CD14-positive monocyte (primary cell): ENCODE results near the gene RBMS1. TPM values are rescaled to one million over a fixed set of nuclear protein-coding genes. Genes with fewer than 3 reads are reported as not detected.

Source experiments
- DNase-seq, 3 donors: peaks; one replicate each; pipeline ENCODE4 v3.0.0-alpha.2; 2011 to 2022
- H2AFZ ChIP-seq: 2 replicates; pipeline ENCODE4 v1.6.0; 2012; ENCODE audit warnings: mild to moderate bottlenecking, low read depth, low read length, inconsistent platforms; ENCODE audit not compliant: insufficient read depth, poor library complexity, severe bottlenecking
- H3K27ac ChIP-seq, 2 donors: 1 replicate in 1 of 2; 2 replicates in 1 of 2; pipeline ENCODE4 v1.5.1; 2012 to 2013; ENCODE audit warnings: low read length in 2 of 2, control low read depth in 1 of 2, inconsistent platforms in 1 of 2, low read depth in 1 of 2, mild to moderate bottlenecking in 1 of 2
- H3K27me3 ChIP-seq, 2 donors: one replicate each; pipeline versions ENCODE4 v1.6.0 to v1.6.1; 2011 to 2013; ENCODE audit warnings: low read length in 2 of 2; ENCODE audit not compliant: control insufficient read depth in 2 of 2, insufficient read depth in 2 of 2
- H3K36me3 ChIP-seq, 2 donors: replicated peaks in 1 of 2; 1 replicate in 1 of 2; 2 replicates in 1 of 2; pipeline versions ENCODE4 v1.5.1 to v1.6.1; 2012 to 2013; ENCODE audit warnings: low read length in 2 of 2, control low read depth in 1 of 2, inconsistent platforms in 1 of 2, mild to moderate bottlenecking in 1 of 2; ENCODE audit not compliant: insufficient read depth in 2 of 2, control insufficient read depth in 1 of 2
- H3K4me1 ChIP-seq, 2 donors: 1 replicate in 1 of 2; 2 replicates in 1 of 2; pipeline versions ENCODE4 v1.5.1 to v1.6.1; 2012 to 2013; ENCODE audit warnings: low read length in 2 of 2, control low read depth in 1 of 2, inconsistent platforms in 1 of 2, mild to moderate bottlenecking in 1 of 2, moderate library complexity in 1 of 2; ENCODE audit not compliant: insufficient read depth in 2 of 2, control insufficient read depth in 1 of 2
- H3K4me2 ChIP-seq: replicated peaks from 2 replicates; pipeline ENCODE3; 2012; ENCODE audit warnings: low read length, moderate library complexity, mild to moderate bottlenecking; ENCODE audit not compliant: poor library complexity, severe bottlenecking; ENCODE audit errors: extremely low read depth
- H3K4me3 ChIP-seq, 3 experiments: fragments of 200-600 bp in 1 of 3; sonication (generic) in 1 of 3; replicated peaks in 1 of 3; 1 replicate in 2 of 3; 2 replicates in 1 of 3; pipeline ENCODE4 v1.5.1; 2011 to 2013; ENCODE audit warnings: low read length in 3 of 3, mild to moderate bottlenecking in 3 of 3, control low read depth in 2 of 3, low read depth in 2 of 3, inconsistent platforms in 1 of 3, moderate library complexity in 1 of 3
- H3K79me2 ChIP-seq: 2 replicates; pipeline ENCODE4 v1.6.0; 2012; ENCODE audit warnings: mild to moderate bottlenecking, control low read depth, inconsistent platforms, low read length, moderate library complexity; ENCODE audit not compliant: insufficient read depth
- H3K9ac ChIP-seq: 2 replicates; pipeline ENCODE4 v1.6.0; 2017; ENCODE audit warnings: low read length, mild to moderate bottlenecking; ENCODE audit not compliant: insufficient read depth, poor library complexity, severe bottlenecking
- H3K9me3 ChIP-seq, 2 donors: replicated peaks in 1 of 2; 1 replicate in 1 of 2; 2 replicates in 1 of 2; pipeline versions ENCODE4 v1.5.1 to v1.6.1; 2012 to 2013; ENCODE audit warnings: low read length in 2 of 2, control low read depth in 1 of 2; ENCODE audit not compliant: control insufficient read depth in 1 of 2, insufficient read depth in 1 of 2
- H4K20me1 ChIP-seq: 2 replicates; pipeline ENCODE4 v1.6.0; 2012; ENCODE audit warnings: mild to moderate bottlenecking, low read length, control low read depth, moderate library complexity; ENCODE audit not compliant: insufficient read depth
- H3K27ac Mint-ChIP-seq, 7 donors: one replicate each; pipeline ENCODE4 v1.8.0; 2020; ENCODE audit warnings: mild to moderate bottlenecking in 7 of 7, mixed read lengths in 7 of 7, moderate library complexity in 6 of 7, inconsistent platforms in 2 of 7
- H3K27me3 Mint-ChIP-seq, 3 donors: one replicate each; pipeline ENCODE4 v1.8.0; 2021 to 2022; ENCODE audit warnings: low read depth in 3 of 3, mild to moderate bottlenecking in 3 of 3, mixed read lengths in 3 of 3, moderate library complexity in 3 of 3, inconsistent platforms in 1 of 3
- H3K36me3 Mint-ChIP-seq, 2 donors: one replicate each; pipeline ENCODE4 v1.8.0; 2020; ENCODE audit warnings: mixed read lengths in 2 of 2, inconsistent platforms in 1 of 2, mild to moderate bottlenecking in 1 of 2
- H3K4me1 Mint-ChIP-seq: one replicate; pipeline ENCODE4 v1.8.0; 2020; ENCODE audit warnings: mild to moderate bottlenecking, mixed read lengths
- H3K4me3 Mint-ChIP-seq, 2 donors: one replicate each; pipeline ENCODE4 v1.8.0; 2020; ENCODE audit warnings: mild to moderate bottlenecking in 2 of 2, mixed read lengths in 2 of 2, moderate library complexity in 1 of 2
- H3K9me3 Mint-ChIP-seq, 7 donors: one replicate each; pipeline ENCODE4 v1.8.0; 2020 to 2022; ENCODE audit warnings: mixed read lengths in 7 of 7, mild to moderate bottlenecking in 6 of 7, moderate library complexity in 6 of 7, inconsistent platforms in 2 of 7
- WGBS: methylation state at CpG from one replicate; pipeline ENCODE4 v1.1.5; 2013; ENCODE audit warnings: missing lambda C conversion rate; ENCODE audit not compliant: insufficient coverage; 5-methylcytosine and 5-hydroxymethylcytosine counted together
- intact Hi-C, 2 donors: fragments of 100-400 bp; cut with micrococcal nuclease; formaldehyde crosslinking; loops; one replicate each; pipeline versions ENCODE4 v1.15.0 to v1.15.1; 2023
- polyA plus RNA-seq, 3 donors: library from polyadenylated mRNA; depleted of rRNA in 1 of 3; unstranded in 2 of 3; stranded (reverse) in 1 of 3; fragments of 300-500 nt in 2 of 3; fragments of >200 nt in 1 of 3; fragmentation: Illumina TruSeq in 2 of 3; gene quantifications; 1 replicate in 2 of 3; 2 replicates in 1 of 3; pipeline ENCODE4 v1.2.3, GENCODE V29; 2012 to 2021
- TF ChIP-seq, protein P1 (sequence below): fragments of 200-600 bp; IDR thresholded peaks from one replicate; pipeline ENCODE4 v1.8.0; 2022; ENCODE audit warnings: antibody characterized with exemption, mild to moderate bottlenecking

The RBMS1 gene
- polyA plus RNA-seq, 3 donors = 88.2 to 91.2 (median 89.4) TPM

DNA sequence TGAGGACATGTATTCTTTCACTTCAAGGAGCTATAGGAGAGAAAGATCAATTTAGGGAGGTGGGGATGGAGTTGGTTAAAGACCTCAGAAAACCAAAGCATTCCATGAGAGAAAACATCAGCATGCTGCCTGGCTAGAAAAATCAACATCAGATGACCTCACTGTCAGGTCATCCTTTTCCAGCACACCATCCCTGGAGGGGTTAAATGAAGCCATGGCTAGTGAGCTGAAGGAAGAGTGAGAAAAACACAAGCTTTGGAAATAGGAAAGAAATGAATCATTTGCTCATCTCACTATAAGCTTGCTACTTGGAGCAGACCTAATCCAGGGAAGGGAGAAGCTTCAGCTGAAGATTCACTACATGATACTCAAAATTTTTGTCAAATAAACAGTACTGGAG lies 184.0 kb downstream of the RBMS1 start:
- no peaks in the 10 kb centered on the region for H3K27me3 ChIP-seq
- no peak overlapping the region for H3K27ac ChIP-seq
- no peaks in the 10 kb centered on the region for H3K4me1 ChIP-seq
- H2AFZ ChIP-seq = no peak overlapping the region
- Mint-ChIP-seq H3K9me3 (no peaks in the 10 kb centered on the region), H3K27me3 (no peaks in the 10 kb centered on the region), H3K4me3 (no peak overlapping the region), H3K36me3 (peaks cover 55 to 75% of the 10 kb centered on the region in 2 donors), H3K4me1 (no peaks in the 10 kb centered on the region), H3K27ac (peak overlapping the region in 2 of 7 donors; percentile 46 to 71)
- H3K9me3 ChIP-seq = no peaks in the 10 kb centered on the region
- no peak overlapping the region for H3K9ac ChIP-seq
- peaks cover 20% of the 10 kb centered on the region for H3K79me2 ChIP-seq
- DNase-seq = no peak
- H3K4me2 ChIP-seq = no peak overlapping the region
- H3K4me3 ChIP-seq = no peak overlapping the region
- peaks cover 42 to 89% of the 10 kb centered on the region in 2 donors for H3K36me3 ChIP-seq
- intact Hi-C loops = no loop called here
- peaks cover 78% of the 10 kb centered on the region for H4K20me1 ChIP-seq
- TF ChIP-seq, protein P1, sequence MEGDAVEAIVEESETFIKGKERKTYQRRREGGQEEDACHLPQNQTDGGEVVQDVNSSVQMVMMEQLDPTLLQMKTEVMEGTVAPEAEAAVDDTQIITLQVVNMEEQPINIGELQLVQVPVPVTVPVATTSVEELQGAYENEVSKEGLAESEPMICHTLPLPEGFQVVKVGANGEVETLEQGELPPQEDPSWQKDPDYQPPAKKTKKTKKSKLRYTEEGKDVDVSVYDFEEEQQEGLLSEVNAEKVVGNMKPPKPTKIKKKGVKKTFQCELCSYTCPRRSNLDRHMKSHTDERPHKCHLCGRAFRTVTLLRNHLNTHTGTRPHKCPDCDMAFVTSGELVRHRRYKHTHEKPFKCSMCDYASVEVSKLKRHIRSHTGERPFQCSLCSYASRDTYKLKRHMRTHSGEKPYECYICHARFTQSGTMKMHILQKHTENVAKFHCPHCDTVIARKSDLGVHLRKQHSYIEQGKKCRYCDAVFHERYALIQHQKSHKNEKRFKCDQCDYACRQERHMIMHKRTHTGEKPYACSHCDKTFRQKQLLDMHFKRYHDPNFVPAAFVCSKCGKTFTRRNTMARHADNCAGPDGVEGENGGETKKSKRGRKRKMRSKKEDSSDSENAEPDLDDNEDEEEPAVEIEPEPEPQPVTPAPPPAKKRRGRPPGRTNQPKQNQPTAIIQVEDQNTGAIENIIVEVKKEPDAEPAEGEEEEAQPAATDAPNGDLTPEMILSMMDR = no peak

DNA sequence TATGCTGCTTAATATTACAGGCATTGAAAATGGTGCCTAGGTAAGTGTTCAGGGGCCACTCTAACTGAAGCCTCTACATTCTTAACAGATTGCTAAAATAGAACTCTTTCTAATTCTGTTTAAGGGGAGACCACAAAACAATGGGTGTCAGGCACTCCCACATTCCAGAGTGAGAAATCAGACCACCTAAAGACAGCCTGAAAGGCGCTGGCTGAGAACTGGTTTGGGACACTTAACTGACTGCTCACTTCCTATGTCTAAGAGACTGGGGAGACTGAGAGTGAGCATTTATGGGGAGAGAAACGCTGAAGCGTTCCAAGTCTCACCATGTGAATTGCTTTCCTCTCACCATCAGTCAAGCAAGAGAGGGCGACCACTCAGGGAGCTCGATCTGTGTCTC lies 184.7 kb downstream of the RBMS1 start:
- Histone ChIP-seq H3K9ac (no peak overlapping the region), H3K79me2 (peaks cover 20% of the 10 kb centered on the region), H3K27ac (no peak overlapping the region), H3K36me3 (peaks cover 47 to 88% of the 10 kb centered on the region in 2 donors), H3K9me3 (no peaks in the 10 kb centered on the region), H3K4me3 (no peak overlapping the region), H3K4me1 (no peaks in the 10 kb centered on the region), H3K4me2 (no peak overlapping the region), H3K27me3 (no peaks in the 10 kb centered on the region), H2AFZ (no peak overlapping the region), H4K20me1 (peaks cover 75% of the 10 kb centered on the region)
- DNase-seq = no peak
- intact Hi-C loops = no loop called here
- Mint-ChIP-seq H3K4me1 (no peaks in the 10 kb centered on the region), H3K36me3 (peaks cover 57 to 74% of the 10 kb centered on the region in 2 donors), H3K27me3 (no peaks in the 10 kb centered on the region), H3K9me3 (no peaks in the 10 kb centered on the region), H3K4me3 (no peak overlapping the region), H3K27ac (peak overlapping the region in 2 of 7 donors; percentile 46 to 71)
- TF ChIP-seq, protein P1 = no peak
- WGBS = no CpG with 5 or more reads among the region's 5 CpGs
